Ishikawa (cell line): ENCODE results near the gene IL1RAPL1.

Source experiments
- CEBPB ChIP-seq: IDR thresholded peaks from 2 replicates; pipeline ENCODE4 v1.6.1; 2012
- CREB1 ChIP-seq: IDR thresholded peaks from 2 replicates; pipeline ENCODE4 v1.6.1; 2012; ENCODE audit warnings: low read depth
- EGR1 ChIP-seq: IDR thresholded peaks from 2 replicates; pipeline ENCODE4 v1.6.1; 2012
- EP300 ChIP-seq: IDR thresholded peaks from 2 replicates; pipeline ENCODE4 v1.6.1; 2012; ENCODE audit warnings: borderline replicate concordance
- FOXM1 ChIP-seq: IDR thresholded peaks from 2 replicates; pipeline ENCODE4 v1.6.1; 2012; ENCODE audit warnings: low read depth, borderline replicate concordance
- MAX ChIP-seq: IDR thresholded peaks from 2 replicates; pipeline ENCODE4 v1.6.1; 2012
- NFIC ChIP-seq: IDR thresholded peaks from 2 replicates; pipeline ENCODE4 v1.6.1; 2012
- RAD21 ChIP-seq: IDR thresholded peaks from 2 replicates; pipeline ENCODE4 v1.6.1; 2012; ENCODE audit warnings: low read depth
- REST ChIP-seq: IDR thresholded peaks from 2 replicates; pipeline ENCODE4 v1.6.1; 2012; ENCODE audit warnings: low read depth, mild to moderate bottlenecking
- TAF1 ChIP-seq: IDR thresholded peaks from 2 replicates; pipeline ENCODE4 v1.6.1; 2012; ENCODE audit warnings: low read depth, mild to moderate bottlenecking
- TCF12 ChIP-seq: IDR thresholded peaks from 2 replicates; pipeline ENCODE4 v1.6.1; 2012; ENCODE audit warnings: low read depth
- TEAD4 ChIP-seq: IDR thresholded peaks from 2 replicates; pipeline ENCODE4 v1.6.1; 2012
- USF1 ChIP-seq: IDR thresholded peaks from 2 replicates; pipeline ENCODE4 v1.6.1; 2012
- YY1 ChIP-seq: IDR thresholded peaks from 2 replicates; pipeline ENCODE4 v1.6.1; 2012; ENCODE audit warnings: low read depth
- ZBTB7A ChIP-seq: IDR thresholded peaks from 2 replicates; pipeline ENCODE4 v1.6.1; 2012; ENCODE audit warnings: low read depth

IL1RAPL1 gene

GRCh38 chrX:28969126-28969525 lies 381.9 kb downstream of the IL1RAPL1 start:
- TF ChIP-seq EP300: no peak
- no peak for TF ChIP-seq TEAD4
- TF ChIP-seq CEBPB: no peak
- no peak for TF ChIP-seq MAX
- TF ChIP-seq TCF12: no peak
- TF ChIP-seq FOXM1: no peak
- TF ChIP-seq EGR1: no peak
- TF ChIP-seq RAD21: no peak
- no peak for TF ChIP-seq CREB1
- TF ChIP-seq USF1: no peak
- no peak for TF ChIP-seq YY1
- TF ChIP-seq ZBTB7A: no peak
- TF ChIP-seq REST: no peak
- no peak for TF ChIP-seq TAF1
- TF ChIP-seq NFIC: no peak

GRCh38 chrX:28979877-28980276 lies 392.6 kb downstream of the IL1RAPL1 start:
- no peak for TF ChIP-seq YY1
- no peak for TF ChIP-seq TEAD4
- no peak for TF ChIP-seq TAF1
- TF ChIP-seq TCF12: no peak
- no peak for TF ChIP-seq RAD21
- TF ChIP-seq CEBPB: no peak
- no peak for TF ChIP-seq EP300
- TF ChIP-seq ZBTB7A: no peak
- TF ChIP-seq FOXM1: no peak
- TF ChIP-seq NFIC: no peak
- no peak for TF ChIP-seq USF1

- TF ChIP-seq USF1 (no peak), REST (no peak), FOXM1 (no peak), NFIC (no peak)
Measured at GRCh38 chrX:28981952-28982351, 394.7 kb downstream of the IL1RAPL1 start.

- TF ChIP-seq YY1: no peak
- no peak for TF ChIP-seq CEBPB
- no peak for TF ChIP-seq EGR1
Measured at GRCh38 chrX:28988246-28988645, 401.0 kb downstream of the IL1RAPL1 start.

- TF ChIP-seq USF1 (no peak), CREB1 (no peak), YY1 (no peak), TCF12 (no peak), EP300 (no peak), TAF1 (no peak)
Measured at GRCh38 chrX:28997706-28998463, 410.6 kb downstream of the IL1RAPL1 start.

GRCh38 chrX:28998609-28999135 lies 411.4 kb downstream of the IL1RAPL1 start:
- TF ChIP-seq FOXM1 (no peak), REST (no peak), CEBPB (no peak), ZBTB7A (no peak), YY1 (no peak), TCF12 (no peak), EP300 (no peak), TEAD4 (no peak), NFIC (no peak), EGR1 (no peak), MAX (no peak), USF1 (no peak), RAD21 (no peak), CREB1 (no peak), TAF1 (no peak)
